CD14-positive monocyte (primary cell): ENCODE results near the gene PTCH2. TPM values are rescaled to one million over a fixed set of nuclear protein-coding genes. Genes with fewer than 3 reads are reported as not detected.

ENCODE experiments used
- DNase-seq, 3 donors: peaks; one replicate each; pipeline ENCODE4 v3.0.0-alpha.2; 2011 to 2022
- H2AFZ ChIP-seq: 2 replicates; pipeline ENCODE4 v1.6.0; 2012; ENCODE audit warnings: mild to moderate bottlenecking, low read depth, low read length, inconsistent platforms; ENCODE audit not compliant: insufficient read depth, poor library complexity, severe bottlenecking
- H3K27ac ChIP-seq, 2 donors: 1 replicate in 1 of 2; 2 replicates in 1 of 2; pipeline ENCODE4 v1.5.1; 2012 to 2013; ENCODE audit warnings: low read length in 2 of 2, control low read depth in 1 of 2, inconsistent platforms in 1 of 2, low read depth in 1 of 2, mild to moderate bottlenecking in 1 of 2
- H3K27me3 ChIP-seq, 2 donors: one replicate each; pipeline versions ENCODE4 v1.6.0 to v1.6.1; 2011 to 2013; ENCODE audit warnings: low read length in 2 of 2; ENCODE audit not compliant: control insufficient read depth in 2 of 2, insufficient read depth in 2 of 2
- H3K36me3 ChIP-seq, 2 donors: replicated peaks in 1 of 2; 1 replicate in 1 of 2; 2 replicates in 1 of 2; pipeline versions ENCODE4 v1.5.1 to v1.6.1; 2012 to 2013; ENCODE audit warnings: low read length in 2 of 2, control low read depth in 1 of 2, inconsistent platforms in 1 of 2, mild to moderate bottlenecking in 1 of 2; ENCODE audit not compliant: insufficient read depth in 2 of 2, control insufficient read depth in 1 of 2
- H3K4me1 ChIP-seq, 2 donors: 1 replicate in 1 of 2; 2 replicates in 1 of 2; pipeline versions ENCODE4 v1.5.1 to v1.6.1; 2012 to 2013; ENCODE audit warnings: low read length in 2 of 2, control low read depth in 1 of 2, inconsistent platforms in 1 of 2, mild to moderate bottlenecking in 1 of 2, moderate library complexity in 1 of 2; ENCODE audit not compliant: insufficient read depth in 2 of 2, control insufficient read depth in 1 of 2
- H3K4me2 ChIP-seq: replicated peaks from 2 replicates; pipeline ENCODE3; 2012; ENCODE audit warnings: low read length, moderate library complexity, mild to moderate bottlenecking; ENCODE audit not compliant: poor library complexity, severe bottlenecking; ENCODE audit errors: extremely low read depth
- H3K4me3 ChIP-seq, 3 experiments: fragments of 200-600 bp in 1 of 3; sonication (generic) in 1 of 3; replicated peaks in 1 of 3; 1 replicate in 2 of 3; 2 replicates in 1 of 3; pipeline ENCODE4 v1.5.1; 2011 to 2013; ENCODE audit warnings: low read length in 3 of 3, mild to moderate bottlenecking in 3 of 3, control low read depth in 2 of 3, low read depth in 2 of 3, inconsistent platforms in 1 of 3, moderate library complexity in 1 of 3
- H3K79me2 ChIP-seq: 2 replicates; pipeline ENCODE4 v1.6.0; 2012; ENCODE audit warnings: mild to moderate bottlenecking, control low read depth, inconsistent platforms, low read length, moderate library complexity; ENCODE audit not compliant: insufficient read depth
- H3K9ac ChIP-seq: 2 replicates; pipeline ENCODE4 v1.6.0; 2017; ENCODE audit warnings: low read length, mild to moderate bottlenecking; ENCODE audit not compliant: insufficient read depth, poor library complexity, severe bottlenecking
- H3K9me3 ChIP-seq, 2 donors: replicated peaks in 1 of 2; 1 replicate in 1 of 2; 2 replicates in 1 of 2; pipeline versions ENCODE4 v1.5.1 to v1.6.1; 2012 to 2013; ENCODE audit warnings: low read length in 2 of 2, control low read depth in 1 of 2; ENCODE audit not compliant: control insufficient read depth in 1 of 2, insufficient read depth in 1 of 2
- H4K20me1 ChIP-seq: 2 replicates; pipeline ENCODE4 v1.6.0; 2012; ENCODE audit warnings: mild to moderate bottlenecking, low read length, control low read depth, moderate library complexity; ENCODE audit not compliant: insufficient read depth
- H3K27ac Mint-ChIP-seq, 7 donors: one replicate each; pipeline ENCODE4 v1.8.0; 2020; ENCODE audit warnings: mild to moderate bottlenecking in 7 of 7, mixed read lengths in 7 of 7, moderate library complexity in 6 of 7, inconsistent platforms in 2 of 7
- H3K27me3 Mint-ChIP-seq, 3 donors: one replicate each; pipeline ENCODE4 v1.8.0; 2021 to 2022; ENCODE audit warnings: low read depth in 3 of 3, mild to moderate bottlenecking in 3 of 3, mixed read lengths in 3 of 3, moderate library complexity in 3 of 3, inconsistent platforms in 1 of 3
- H3K36me3 Mint-ChIP-seq, 2 donors: one replicate each; pipeline ENCODE4 v1.8.0; 2020; ENCODE audit warnings: mixed read lengths in 2 of 2, inconsistent platforms in 1 of 2, mild to moderate bottlenecking in 1 of 2
- H3K4me1 Mint-ChIP-seq: one replicate; pipeline ENCODE4 v1.8.0; 2020; ENCODE audit warnings: mild to moderate bottlenecking, mixed read lengths
- H3K4me3 Mint-ChIP-seq, 2 donors: one replicate each; pipeline ENCODE4 v1.8.0; 2020; ENCODE audit warnings: mild to moderate bottlenecking in 2 of 2, mixed read lengths in 2 of 2, moderate library complexity in 1 of 2
- H3K9me3 Mint-ChIP-seq, 7 donors: one replicate each; pipeline ENCODE4 v1.8.0; 2020 to 2022; ENCODE audit warnings: mixed read lengths in 7 of 7, mild to moderate bottlenecking in 6 of 7, moderate library complexity in 6 of 7, inconsistent platforms in 2 of 7
- CTCF ChIP-seq: fragments of 200-600 bp; IDR thresholded peaks from one replicate; pipeline ENCODE4 v1.8.0; 2022; ENCODE audit warnings: antibody characterized with exemption, mild to moderate bottlenecking
- WGBS: methylation state at CpG from one replicate; pipeline ENCODE4 v1.1.5; 2013; ENCODE audit warnings: missing lambda C conversion rate; ENCODE audit not compliant: insufficient coverage; 5-methylcytosine and 5-hydroxymethylcytosine counted together
- intact Hi-C, 2 donors: fragments of 100-400 bp; cut with micrococcal nuclease; formaldehyde crosslinking; loops; one replicate each; pipeline versions ENCODE4 v1.15.0 to v1.15.1; 2023
- polyA plus RNA-seq, 3 donors: library from polyadenylated mRNA; depleted of rRNA in 1 of 3; unstranded in 2 of 3; stranded (reverse) in 1 of 3; fragments of 300-500 nt in 2 of 3; fragments of >200 nt in 1 of 3; fragmentation: Illumina TruSeq in 2 of 3; gene quantifications; 1 replicate in 2 of 3; 2 replicates in 1 of 3; pipeline ENCODE4 v1.2.3, GENCODE V29; 2012 to 2021

The PTCH2 gene
- polyA plus RNA-seq, 3 donors, result 0.18 to 0.71 (median 0.22) TPM

GRCh38 chr1:44884746-44885145, 41.7 kb upstream of the PTCH2 start:
- Histone ChIP-seq H3K4me1 (no peaks in the 10 kb centered on the region), H3K4me2 (no peak overlapping the region), H3K79me2 (no peaks in the 10 kb centered on the region), H3K4me3 (no peak overlapping the region), H3K27me3 (no peaks in the 10 kb centered on the region), H4K20me1 (no peaks in the 10 kb centered on the region), H3K27ac (no peak overlapping the region), H3K9me3 (peaks cover 38 to 49% of the 10 kb centered on the region in 2 donors), H3K9ac (no peak overlapping the region), H3K36me3 (peaks cover 25 to 63% of the 10 kb centered on the region in 2 donors), H2AFZ (no peak overlapping the region)
- Mint-ChIP-seq H3K27me3 (no peaks in the 10 kb centered on the region), H3K36me3 (peaks cover 48 to 69% of the 10 kb centered on the region in 2 donors), H3K4me3 (no peak overlapping the region), H3K9me3 (peaks cover 18 to 46% (median 38%) of the 10 kb centered on the region in 7 donors), H3K27ac (no peak overlapping the region), H3K4me1 (peaks cover 5% of the 10 kb centered on the region)
- no peak for TF ChIP-seq CTCF
- intact Hi-C loops, result no loop called here
- 100% methylated on average over 2 of the region's 2 CpGs for WGBS
- DNase-seq, result no peak

- Histone ChIP-seq H3K9me3 (peaks cover 16 to 17% of the 10 kb centered on the region in 2 donors), H3K27me3 (no peaks in the 10 kb centered on the region), H4K20me1 (no peaks in the 10 kb centered on the region), H3K4me3 (no peak overlapping the region), H3K4me2 (no peak overlapping the region), H2AFZ (no peak overlapping the region), H3K27ac (no peak overlapping the region), H3K79me2 (no peaks in the 10 kb centered on the region), H3K36me3 (peaks cover 32 to 56% of the 10 kb centered on the region in 2 donors), H3K4me1 (no peaks in the 10 kb centered on the region), H3K9ac (no peak overlapping the region)
- intact Hi-C loops, result no loop called here
- TF ChIP-seq CTCF, result no peak
- Mint-ChIP-seq H3K27me3 (no peaks in the 10 kb centered on the region), H3K4me1 (peaks cover 6% of the 10 kb centered on the region), H3K27ac (peak overlapping the region in 1 of 7 donors; percentile 73), H3K9me3 (peaks cover 9 to 19% (median 12%) of the 10 kb centered on the region in 7 donors), H3K36me3 (peaks cover 51 to 57% of the 10 kb centered on the region in 2 donors), H3K4me3 (no peak overlapping the region)
- 100% methylated on average over 3 of the region's 7 CpGs for WGBS
- DNase-seq, result no peak
Measured at GRCh38 chr1:44881011-44881632, 38.1 kb upstream of the PTCH2 start.
